ENCODE data around the gene EIF3D. TPM values are rescaled to one million over a fixed set of nuclear protein-coding genes. Genes with fewer than 3 reads are reported as not detected.

The EIF3D gene
- total and polyA plus RNA-seq, 2 of the 8 experiments (the other 6 are each of a cell fraction or from before 2014, with no cell fraction given): 195 to 408 TPM

GRCh38 chr22:36461665-36462649 is 67.0 kb downstream of the EIF3D start:
- Histone ChIP-seq H3K4me3 (ENCODE audit: extremely low read depth in 1 of 4, insufficient read depth in 2 of 4, low read depth in 3 of 4, low read length in 4 of 4) (no peak overlapping the region; a peak in 1 of 8 replicates), H2BK12ac (ENCODE audit: low read depth, low read length) (peak overlapping the region; percentile 89), H2BK120ac (replicated peaks; ENCODE audit: low read depth, low read length) (no peak overlapping the region), H2AK5ac (ENCODE audit: low read depth, low read length) (no peak overlapping the region; the same call in 1 of the 2 replicates), H3K79me2 (ENCODE audit: control insufficient read depth in 1 of 2, insufficient read depth in 2 of 2, low read length in 2 of 2) (no peaks in the 10 kb centered on the region), H4K20me1 (replicated peaks in 1 of 2; ENCODE audit: control insufficient read depth in 1 of 2, insufficient read depth in 2 of 2, low read length in 2 of 2) (no peaks in the 10 kb centered on the region), H3K9ac (replicated peaks in 1 of 4; ENCODE audit: extremely low read depth in 1 of 4, low read depth in 3 of 4, low read length in 3 of 4) (peak overlapping the region in 1 of 4 experiments; percentile 3; a peak in 1 of 7 replicates), H3K23ac (ENCODE audit: insufficient read length) (no peak overlapping the region), H3K4me2 (ENCODE audit: insufficient read depth in 1 of 2, low read depth in 2 of 2, low read length in 2 of 2) (0 out of 4 replicates have a peak overlapping the region, but pooled peaks have one; percentile 9 to 13), H2AFZ (ENCODE audit: low read length) (no peak overlapping the region), H3K4me1 (replicated peaks in 1 of 4; ENCODE audit: control insufficient read depth in 3 of 4, insufficient read depth in 4 of 4, low read length in 3 of 4) (peaks cover 3 to 20% (median 12%) of the 10 kb centered on the region in 4 experiments; a peak in 6 of 7 replicates), H2BK5ac (ENCODE audit: low read depth, low read length) (peak overlapping the region; percentile 40), H3K23me2 (ENCODE audit: low read depth, low read length) (0 out of 2 replicates have a peak, but pooled peaks cover 2% of the 10 kb centered on the region), H3K9me3 (ENCODE audit: insufficient read depth in 2 of 2, low read depth in 1 of 2, low read length in 1 of 2) (no peaks in the 10 kb centered on the region), H3K18ac (ENCODE audit: extremely low read depth, low read length) (peak overlapping the region; percentile 20), H3K4ac (replicated peaks; ENCODE audit: insufficient read length, low read depth, low read length) (no peak overlapping the region), H2BK20ac (ENCODE audit: low read length) (peak overlapping the region; percentile 82; the same call in 1 of the 2 replicates), H3K79me1 (ENCODE audit: low read depth, low read length) (no peaks in the 10 kb centered on the region), H3K27ac (ENCODE audit: low read depth, low read length) (no peak overlapping the region), H4K8ac (ENCODE audit: extremely low read depth, insufficient read depth, low read length) (no peak overlapping the region; the same call in 1 of the 2 replicates), H2BK15ac (ENCODE audit: low read length) (peak overlapping the region; percentile 65), H4K91ac (replicated peaks; ENCODE audit: insufficient read length, low read length) (peak overlapping the region; percentile 36), H3K56ac (replicated peaks; ENCODE audit: insufficient read length, low read depth, low read length) (no peak overlapping the region), H3K36me3 (ENCODE audit: control insufficient read depth in 2 of 4, insufficient read depth in 4 of 4, low read length in 3 of 4) (no peaks in the 10 kb centered on the region; a peak in 1 of 8 replicates), H3K14ac (ENCODE audit: insufficient read length) (no peak overlapping the region), H4K5ac (ENCODE audit: insufficient read length, low read depth, low read length) (no peak overlapping the region), H3K27me3 (replicated peaks in 1 of 4; ENCODE audit: control insufficient read depth in 3 of 4, extremely low read depth in 1 of 4, insufficient read depth in 3 of 4, low read length in 3 of 4) (no peaks in the 10 kb centered on the region)
- FAIRE-seq (no peak), DNase-seq (ENCODE audit: low read depth in 1 of 2, low spot score in 2 of 2) (peak; percentile 61 to 64)
- WGBS, 2 experiments (ENCODE audit: extremely low coverage in 1 of 2, insufficient coverage in 1 of 2, insufficient read length in 1 of 2, insufficient replicate concordance in 2 of 2, low coverage in 1 of 2, low lambda C conversion rate in 2 of 2, missing lambda C conversion rate in 1 of 2): 83% methylated on average over 16 of the region's 16 CpGs; no CpG with 5 or more reads in 1 of the 2 experiments
- ChIA-PET CTCF (ENCODE audit: partially characterized antibody) (interaction anchor here (0.8 to 3.0 kb wide), 7 partner anchors 10 to 223 kb away, joined by 3 to 22 read pairs (median 3); partner anchors contain the start of gene APOL2), POLR2A (ENCODE audit: partially characterized antibody) (interaction anchor here (0.7 to 1.7 kb wide), 6 partner anchors 27 to 133 kb away, joined by 3 to 5 read pairs (median 3); partner anchors contain the start of genes EIF3D and MYH9)
- no peak for TF ChIP-seq RAD21 (IDR thresholded peaks at IDR 0.05 in 1 of 2, conservative IDR thresholded peaks at IDR 0.05 in 1 of 2; ENCODE audit: low read depth in 2 of 2, low read length in 2 of 2)
- no peak for TF ChIP-seq EP300 (IDR thresholded peaks at IDR 0.05; ENCODE audit: borderline replicate concordance in 1 of 2, low read depth in 2 of 2, low read length in 2 of 2)
- no peak for TF ChIP-seq NRF1 (IDR thresholded peaks at IDR 0.05; ENCODE audit: low read depth, low read length)
- peak; percentile 60; the same call in 1 of the 2 replicates for TF ChIP-seq ATF2 (IDR thresholded peaks at IDR 0.05; ENCODE audit: low read length)
- peak; percentile 28; the same call in 1 of the 2 replicates for TF ChIP-seq POLR2AphosphoS5 (IDR thresholded peaks at IDR 0.05; ENCODE audit: low read depth, low read length)
- TF ChIP-seq CREB1 (IDR thresholded peaks at IDR 0.05): no peak
- no peak for TF ChIP-seq RNF2 (IDR thresholded peaks at IDR 0.05; ENCODE audit: borderline replicate concordance, low read depth, low read length, missing control alignments, poor library complexity, severe bottlenecking)
